Right ventricle myocardium superior (tissue), 1 donor: Measurements from ENCODE around the gene CDK19. TPM values are rescaled to one million over a fixed set of nuclear protein-coding genes. Genes with fewer than 3 reads are reported as not detected.
A peak's percentile ranks its signal among the peaks of the same experiment; 100 is the strongest.
"Not testable (repeated sequence)": the region's sequence is repeated elsewhere in the genome, so short reads cannot be mapped to it uniquely, and the experiment has no call there.

Source experiments
- ATAC-seq: fragments of 200-7000 bp; cut with Tn5 transposase; one replicate; pipeline ENCODE4 v1.9.1; 2020; ENCODE audit warnings: mild to moderate bottlenecking; ENCODE audit not compliant: poor library complexity
- DNase-seq: peaks from one replicate; pipeline ENCODE4 v3.0.0-alpha.2; 2020
- intact Hi-C: fragments of 100-400 bp; cut with DNase I; formaldehyde crosslinking; loops from one replicate; pipeline ENCODE4 v1.11.2; 2022
- total RNA-seq: library from RNA; stranded (reverse); fragmentation: NEBNext Ultra II Directional; extraction: Animal tissue kit (Norgen Biotek cat#: 25700); gene quantifications from one replicate; pipeline ENCODE4 v1.2.1, GENCODE V29; 2021
- donor health status: DM: no; HTN: yes; CAD: no; lungs with severe emphysema.

CDK19 gene
- total RNA-seq, 1 donor from 2014 or later, result 10.4 TPM

DNA sequence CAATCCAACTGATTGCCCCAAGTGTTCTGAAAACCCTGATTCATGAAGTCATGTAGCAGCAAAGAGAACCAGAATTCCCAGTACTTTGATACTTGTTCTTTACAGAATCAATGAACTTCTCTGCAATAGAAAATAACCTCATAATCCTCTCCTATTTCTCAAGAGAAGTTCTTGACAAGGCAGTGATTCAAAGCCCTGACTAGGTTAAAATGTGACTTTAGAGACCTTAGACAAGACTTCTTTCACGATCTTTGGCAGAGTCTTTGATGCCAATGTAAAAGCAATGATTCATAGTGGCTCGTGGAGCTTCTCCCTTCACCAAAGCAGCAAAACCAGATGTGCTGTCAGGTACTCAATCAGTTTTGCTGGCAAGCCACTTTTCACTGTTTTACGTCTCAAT, 95.2 kb downstream of the CDK19 start:
- ATAC-seq (no peak), DNase-seq (no peak)
- intact Hi-C loops, result no loop called here

DNA sequence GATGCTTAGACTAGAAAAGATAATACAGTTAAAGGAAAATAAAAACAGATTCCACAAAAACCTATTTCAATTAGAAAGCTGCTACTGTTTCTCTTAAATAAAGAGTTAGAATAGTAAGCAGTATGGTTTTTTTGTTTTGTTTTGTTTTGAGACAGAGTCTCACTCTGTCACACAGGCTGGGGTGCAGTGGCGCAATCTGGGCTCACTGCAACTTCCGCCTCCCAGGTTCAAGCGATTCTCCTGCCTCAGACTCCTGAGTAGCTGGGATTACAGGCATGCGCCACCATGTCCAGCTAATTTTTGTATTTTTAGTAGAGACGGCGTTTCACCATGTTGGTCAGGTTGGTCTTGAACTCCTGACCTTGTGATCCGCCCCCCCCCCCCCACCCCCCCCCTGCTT, 95.7 kb downstream of the CDK19 start:
- peak; percentile 50 for DNase-seq
- intact Hi-C loops, ATAC-seq: not testable (repeated sequence)

DNA sequence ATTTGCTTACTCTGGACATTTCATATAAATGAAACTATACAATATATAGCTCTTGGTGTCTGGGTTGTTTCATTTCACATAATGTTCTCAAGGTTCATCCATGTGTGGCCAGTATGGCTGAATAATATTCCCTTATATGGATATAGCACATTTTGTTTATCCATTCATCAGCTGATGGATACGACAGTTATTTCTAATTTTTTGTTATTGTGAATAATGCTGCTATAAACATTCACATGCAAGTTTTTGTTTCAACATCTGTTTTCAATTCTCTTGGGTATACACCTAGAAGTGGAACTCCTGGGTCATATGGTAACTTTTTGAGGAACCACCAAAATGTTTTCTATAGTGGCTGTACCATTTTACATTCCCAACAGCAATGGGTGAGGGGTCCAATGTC, 101.1 kb downstream of the CDK19 start:
- ATAC-seq, result no peak
- intact Hi-C loops, result no loop called here
- no peak for DNase-seq

DNA sequence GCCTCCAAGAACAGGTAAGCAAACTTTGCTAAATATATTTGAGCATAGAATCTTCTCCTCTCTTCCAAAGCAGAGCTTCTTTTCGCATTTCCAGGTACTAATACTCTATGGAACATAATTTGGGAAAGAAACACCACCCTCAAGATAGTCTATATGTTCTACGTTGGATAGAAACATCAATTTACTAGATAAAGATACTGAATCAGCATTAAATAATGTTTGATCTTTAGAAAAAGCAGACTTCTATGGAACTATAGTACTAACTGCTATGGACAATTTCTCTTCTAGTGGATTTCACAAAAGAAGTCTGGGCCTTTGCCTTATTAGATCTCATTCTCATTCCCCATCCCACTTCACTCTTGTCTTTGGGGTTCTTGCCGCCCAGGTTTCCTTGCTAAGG, 103.0 kb downstream of the CDK19 start:
- ATAC-seq (no peak), DNase-seq (no peak)
- intact Hi-C loops, result no loop called here

DNA sequence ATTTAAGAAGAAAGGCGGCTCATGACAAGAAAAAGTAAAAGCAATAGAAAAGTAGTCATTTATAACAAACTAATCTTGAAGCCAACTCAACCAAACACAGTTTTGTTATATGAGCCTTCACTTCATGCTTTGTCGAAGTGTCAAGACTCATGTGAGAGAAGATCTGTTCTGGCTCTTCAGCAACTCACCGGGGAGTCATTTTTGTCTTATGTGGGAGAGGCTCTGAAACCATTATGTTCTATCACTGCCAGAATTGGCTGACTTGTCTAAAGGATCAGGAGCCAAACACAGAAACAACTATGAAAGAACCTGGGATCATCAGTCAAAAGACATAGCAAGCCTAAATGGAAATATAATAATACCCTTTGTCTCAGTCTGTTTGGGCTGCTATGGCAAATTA, 105.2 kb downstream of the CDK19 start:
- DNase-seq (no peak), ATAC-seq (no peak)
- intact Hi-C loops, result no loop called here

DNA sequence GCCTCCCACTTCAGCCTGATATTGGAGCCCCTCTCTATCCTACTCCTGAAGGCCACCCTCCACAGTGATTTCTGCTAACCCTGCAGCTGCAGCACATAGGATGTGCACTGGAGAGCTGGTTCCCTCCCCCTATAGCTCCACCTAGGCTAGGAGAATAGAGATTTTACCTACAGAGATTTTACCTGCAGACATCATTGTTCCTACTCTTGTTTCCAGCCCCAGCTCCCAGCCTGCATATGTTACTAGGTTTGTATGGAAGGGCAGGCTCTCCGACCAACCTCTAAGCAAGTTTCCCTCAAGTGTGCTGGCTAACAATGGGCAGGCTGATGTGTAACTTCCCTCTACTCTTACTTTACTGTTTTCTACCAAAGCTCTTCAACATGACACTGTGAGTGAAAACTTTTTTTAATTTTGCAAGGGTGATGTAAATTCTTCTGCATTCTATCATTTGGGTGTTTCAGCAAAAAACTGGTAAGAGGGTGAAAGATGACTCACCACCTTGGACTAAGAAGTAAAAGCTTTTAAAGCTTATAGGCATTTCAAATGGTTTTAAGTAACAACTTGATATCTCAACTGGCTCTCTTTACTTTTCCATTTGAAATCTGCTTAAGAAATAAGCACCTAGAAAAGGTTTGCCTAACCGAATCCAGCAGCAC, 106.8 kb downstream of the CDK19 start:
- ATAC-seq, result no peak
- DNase-seq, result no peak
- intact Hi-C loops, result no loop called here

DNA sequence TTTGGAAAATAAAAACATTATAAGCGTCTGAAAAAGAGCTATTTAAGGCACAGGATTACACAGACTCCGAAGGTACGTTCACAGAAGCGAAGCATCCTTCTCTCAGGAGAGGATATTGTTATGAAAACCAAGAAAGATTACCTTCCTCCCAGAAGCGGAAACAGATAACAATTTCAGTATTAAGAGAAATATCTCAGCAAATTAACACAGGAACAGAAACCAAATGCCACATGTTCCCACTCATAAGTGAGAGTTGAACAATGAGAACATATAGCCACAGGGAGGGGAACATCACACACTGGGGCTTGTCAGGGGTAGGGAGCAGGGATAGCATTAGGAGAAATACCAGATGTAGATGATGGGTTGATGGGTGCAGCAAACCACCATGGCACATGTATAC, 109.7 kb downstream of the CDK19 start:
- intact Hi-C loops, result no loop called here
- no peak for ATAC-seq
- DNase-seq, result no peak

DNA sequence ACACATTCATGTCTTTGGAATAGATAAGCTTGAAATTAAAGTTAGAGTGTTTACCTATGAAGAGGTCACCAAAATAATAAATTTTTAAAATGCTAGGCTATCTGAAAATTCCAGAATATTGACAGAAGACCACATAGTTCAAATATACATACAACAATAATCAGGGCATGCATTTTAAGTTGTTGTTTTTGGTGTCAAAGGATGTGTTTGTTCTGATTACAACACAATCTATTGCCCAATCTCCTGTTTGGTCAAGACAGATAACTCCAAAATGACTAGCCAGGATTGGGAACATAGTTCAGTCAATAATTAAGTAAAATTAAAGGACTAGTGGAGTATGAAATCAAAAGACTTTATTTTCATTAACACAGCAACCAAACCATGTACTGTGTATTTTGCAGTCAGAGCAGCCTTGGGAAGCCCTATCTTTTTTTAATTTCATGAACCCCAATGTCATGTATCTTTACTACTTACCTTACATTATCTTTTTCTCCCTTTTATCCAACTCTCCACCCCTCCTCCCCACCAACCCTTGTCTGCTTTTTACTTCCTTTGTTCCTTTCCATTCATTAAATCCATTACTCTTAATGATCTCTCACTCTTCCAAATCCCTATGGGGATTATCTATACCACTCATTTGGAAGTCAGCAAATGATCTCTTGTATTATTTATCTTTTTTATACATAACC, 111.2 kb downstream of the CDK19 start:
- no peak for ATAC-seq
- intact Hi-C loops, result no loop called here
- no peak for DNase-seq

DNA sequence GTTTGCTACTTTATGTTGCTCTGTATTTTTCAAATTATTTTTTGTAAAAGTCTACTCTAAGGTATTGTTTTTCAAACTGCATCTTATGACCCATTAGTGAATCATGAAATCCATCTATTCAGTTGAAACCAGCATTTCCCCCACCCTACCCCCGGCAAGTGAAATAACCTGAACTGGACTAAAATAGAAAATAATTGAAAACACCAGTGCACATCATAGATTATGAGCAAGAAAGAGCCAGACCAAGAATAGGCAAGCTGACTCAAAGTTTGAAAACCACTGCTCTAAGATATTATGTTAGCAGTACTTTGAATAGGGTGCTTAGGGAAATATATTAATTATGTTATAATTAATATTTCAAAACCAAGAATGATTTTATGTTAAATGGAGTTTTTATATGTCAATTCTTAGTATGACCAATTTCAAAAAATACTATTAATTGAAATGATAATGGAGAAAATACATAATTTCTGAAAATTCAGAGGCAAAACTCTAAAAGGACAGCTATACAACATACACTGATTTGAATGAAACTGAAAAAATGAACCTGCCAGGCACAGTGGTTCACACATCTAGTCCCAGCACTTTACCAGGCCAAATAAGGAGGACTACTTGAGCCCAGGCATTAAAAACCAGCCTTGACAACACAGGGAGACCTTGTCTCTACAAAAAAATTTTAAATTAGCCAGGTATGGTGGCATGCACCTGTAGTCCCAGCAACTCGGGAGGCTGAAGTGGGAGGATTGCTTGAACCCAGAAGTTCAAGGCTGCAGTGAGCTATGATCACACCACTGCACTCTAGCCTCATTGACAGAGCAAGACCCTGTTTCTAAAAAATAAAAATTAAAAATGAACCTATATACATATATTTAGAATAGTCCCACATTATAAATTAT, 112.0 kb downstream of the CDK19 start:
- no peak for ATAC-seq

DNA sequence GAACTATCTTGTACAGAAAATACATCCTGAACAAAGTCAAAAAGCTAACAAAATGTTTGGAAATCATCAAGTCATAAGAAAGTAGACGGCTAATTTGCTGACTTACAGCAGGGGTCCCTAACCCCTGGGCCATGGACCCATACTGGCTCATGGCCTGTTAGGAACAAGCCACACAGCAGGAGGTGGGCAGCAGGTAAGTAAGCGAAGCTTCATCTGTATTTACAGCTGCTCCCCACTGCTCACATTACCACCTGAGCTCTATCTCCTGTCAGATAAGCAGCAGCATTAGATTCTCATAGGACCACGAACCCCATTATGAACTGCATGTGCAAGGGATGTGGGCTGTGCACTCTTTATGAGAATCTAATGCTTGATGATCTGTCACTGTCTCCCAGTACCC, 115.5 kb downstream of the CDK19 start:
- ATAC-seq, result no peak
- intact Hi-C loops, result no loop called here
- DNase-seq, result no peak

More for the DNA sequence above, 112.0 kb downstream of the CDK19 start:
- no peak for DNase-seq
- intact Hi-C loops, result no loop called here

DNA sequence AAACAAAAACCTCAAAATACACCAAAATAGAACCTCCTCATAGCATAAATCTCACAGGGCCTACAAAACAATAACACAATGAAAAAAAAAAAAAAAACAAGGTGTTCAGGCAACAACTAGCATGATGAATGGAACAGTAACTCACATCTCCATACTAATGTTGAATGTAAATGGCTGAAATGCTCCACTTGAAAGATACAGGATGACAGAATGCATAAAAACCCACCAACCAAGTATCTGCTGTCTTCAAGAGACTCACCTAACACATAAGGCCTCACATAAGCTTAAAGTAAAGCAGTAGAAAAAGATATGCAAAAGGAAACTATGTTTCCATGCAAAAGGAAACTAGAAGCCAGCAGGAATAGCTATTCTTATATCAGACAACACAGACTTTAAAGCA, 121.3 kb downstream of the CDK19 start:
- ATAC-seq (no peak), DNase-seq (no peak)
- intact Hi-C loops, result no loop called here

DNA sequence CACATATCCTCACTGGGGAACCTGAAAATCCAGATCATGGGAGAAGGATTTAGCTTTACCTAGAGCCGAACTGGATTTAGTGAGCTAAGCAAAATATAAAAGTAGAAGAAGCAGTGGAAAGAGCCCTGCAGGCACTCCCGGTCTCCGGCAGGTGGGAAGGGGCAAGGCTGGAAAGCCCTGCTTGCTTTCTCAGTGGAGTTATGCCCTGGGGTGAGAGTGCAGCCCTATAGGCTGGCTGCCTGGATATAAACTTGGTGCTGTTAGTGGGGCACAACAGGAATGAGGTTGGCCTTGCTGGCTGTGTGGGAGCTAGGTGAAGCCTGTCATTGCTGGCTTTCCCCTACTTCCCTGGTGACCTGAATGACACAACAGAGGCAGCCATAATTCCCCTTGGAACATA, 122.0 kb downstream of the CDK19 start:
- intact Hi-C loops, result no loop called here
- ATAC-seq, result no peak

DNA sequence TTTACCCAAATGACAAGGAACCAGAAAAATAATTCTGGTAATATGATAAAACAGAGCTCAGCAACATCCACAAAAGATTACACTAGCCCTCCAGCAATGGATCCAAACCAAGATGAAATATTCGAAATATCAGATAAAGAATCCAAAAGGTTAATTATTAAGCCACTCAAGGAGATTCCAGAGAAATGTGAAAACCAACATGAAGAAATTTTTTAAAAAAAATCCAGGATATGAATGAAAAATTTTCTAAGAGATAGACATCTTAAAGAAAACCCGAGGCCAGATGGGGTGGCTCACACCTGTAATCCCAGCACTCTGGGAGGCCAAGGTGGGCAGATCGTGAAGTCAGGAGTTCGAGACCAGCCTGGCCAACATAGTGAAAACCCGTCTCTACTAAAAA, 124.4 kb downstream of the CDK19 start:
- DNase-seq (no peak), ATAC-seq (no peak)
- intact Hi-C loops, result no loop called here

More for the DNA sequence above, 122.0 kb downstream of the CDK19 start:
- DNase-seq, result no peak

DNA sequence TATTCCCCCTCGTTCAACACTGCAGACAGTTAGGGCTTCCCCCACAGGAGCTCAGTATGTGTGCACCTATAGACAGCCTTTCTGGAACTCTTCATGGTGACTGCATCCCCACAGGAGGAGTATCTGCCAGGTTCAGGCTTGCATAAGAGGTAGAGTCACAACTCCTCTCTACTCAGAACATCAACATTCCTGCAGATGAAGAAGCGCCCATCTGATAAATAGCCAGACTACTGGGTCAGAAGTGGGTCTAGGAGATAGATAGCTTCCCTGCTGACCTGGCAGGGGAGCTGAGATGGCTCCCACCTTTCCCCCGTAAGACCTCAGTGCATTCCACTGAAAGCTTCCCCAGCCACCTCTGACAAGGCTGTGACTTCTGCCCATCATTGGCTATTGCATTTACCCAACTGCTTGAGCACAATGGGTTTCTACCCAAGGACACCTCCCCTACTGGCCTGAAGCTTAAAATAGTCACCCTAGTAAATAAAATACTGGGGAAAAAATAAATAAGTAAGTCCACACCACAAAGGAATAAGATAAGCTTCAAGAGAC, 125.1 kb downstream of the CDK19 start:
- ATAC-seq (no peak), DNase-seq (no peak)
- intact Hi-C loops, result no loop called here

DNA sequence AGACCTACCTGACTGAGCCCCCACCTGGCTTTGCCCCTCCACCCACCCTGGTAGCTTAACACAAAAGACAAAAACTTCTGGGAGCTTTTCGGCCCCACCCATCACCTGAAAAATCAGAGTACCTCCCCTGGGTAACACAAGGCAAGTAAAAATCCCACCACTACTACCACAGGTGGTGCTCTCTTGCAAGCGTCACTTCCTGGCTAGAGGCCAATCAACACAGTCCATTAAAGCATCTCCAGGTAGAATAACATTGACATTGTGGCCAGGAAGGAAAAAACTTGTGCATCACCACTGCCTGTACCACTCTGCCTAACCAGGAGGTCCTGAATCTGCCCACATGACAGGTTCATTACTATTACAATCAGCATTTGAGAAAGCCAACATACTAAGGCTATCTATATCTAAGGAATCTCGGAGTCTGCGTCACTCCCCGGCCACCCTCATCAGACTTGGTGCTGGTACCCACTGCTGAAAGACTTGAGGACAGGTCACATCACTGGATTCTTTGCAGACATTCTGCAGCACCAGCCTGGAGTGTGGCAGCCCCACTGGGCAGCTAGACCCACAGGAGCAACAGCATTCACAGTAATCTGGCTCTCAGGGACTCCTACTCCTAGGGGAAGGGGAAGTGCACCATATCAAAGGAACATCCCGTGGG, 125.9 kb downstream of the CDK19 start:
- intact Hi-C loops, result loop anchor here (10.0 kb wide), 1 partner anchor 185 kb away; the partner anchor contains the start of gene AMD1
- DNase-seq (no peak), ATAC-seq (no peak)

DNA sequence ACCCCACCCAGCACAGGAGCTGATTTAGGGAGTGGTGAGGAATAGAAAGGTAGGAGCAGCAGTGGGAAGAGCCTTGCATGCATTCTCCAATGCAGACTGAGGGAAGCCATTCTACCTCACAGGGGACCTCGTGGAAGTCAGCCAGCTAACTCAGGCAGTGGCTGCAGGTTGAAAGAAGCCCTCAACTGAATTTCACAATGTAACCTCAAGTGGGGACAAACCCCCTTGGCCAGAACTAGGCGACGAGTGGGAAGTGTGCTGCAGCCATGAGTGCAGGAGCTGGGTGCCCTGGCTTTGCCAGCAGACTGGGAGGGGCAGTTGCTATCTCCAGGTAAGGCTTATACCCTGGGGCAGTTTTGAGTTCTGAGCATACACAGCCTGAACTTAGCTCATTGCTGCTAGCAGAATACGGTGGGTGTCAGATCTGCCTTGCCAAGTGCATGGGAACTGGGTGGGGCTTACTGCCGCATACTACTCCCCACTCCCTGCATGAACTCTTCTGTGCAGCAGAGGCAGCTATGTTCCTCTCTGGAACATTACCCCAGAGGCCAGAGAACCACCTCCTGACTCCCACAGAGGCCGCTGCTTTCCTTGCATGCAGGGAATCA, 126.5 kb downstream of the CDK19 start:
- ATAC-seq (no peak), DNase-seq (no peak)
- intact Hi-C loops, result loop anchor here (10.0 kb wide), 1 partner anchor 186 kb away; the partner anchor contains the start of gene AMD1

DNA sequence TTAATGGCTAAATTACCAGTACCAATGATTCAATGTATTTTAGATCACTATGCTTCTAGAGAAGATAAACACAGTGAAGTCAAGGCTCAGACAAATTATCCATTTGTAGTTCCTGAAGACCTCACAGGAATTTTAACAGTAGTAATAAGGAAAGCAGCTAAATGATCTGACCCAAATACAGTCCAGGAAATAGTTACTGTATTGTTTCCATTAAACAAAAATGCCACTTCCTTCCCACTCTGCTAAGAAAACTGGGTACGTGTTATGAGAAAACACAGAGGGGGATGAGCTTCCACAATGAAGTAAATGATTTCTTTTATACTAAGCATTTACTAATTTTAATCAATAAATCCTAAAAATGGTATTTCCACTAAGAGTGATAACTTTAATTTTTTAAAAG, 127.9 kb downstream of the CDK19 start:
- intact Hi-C loops, result loop anchor here (10.0 kb wide), 1 partner anchor 187 kb away; the partner anchor contains the start of gene AMD1
- DNase-seq (no peak), ATAC-seq (no peak)

DNA sequence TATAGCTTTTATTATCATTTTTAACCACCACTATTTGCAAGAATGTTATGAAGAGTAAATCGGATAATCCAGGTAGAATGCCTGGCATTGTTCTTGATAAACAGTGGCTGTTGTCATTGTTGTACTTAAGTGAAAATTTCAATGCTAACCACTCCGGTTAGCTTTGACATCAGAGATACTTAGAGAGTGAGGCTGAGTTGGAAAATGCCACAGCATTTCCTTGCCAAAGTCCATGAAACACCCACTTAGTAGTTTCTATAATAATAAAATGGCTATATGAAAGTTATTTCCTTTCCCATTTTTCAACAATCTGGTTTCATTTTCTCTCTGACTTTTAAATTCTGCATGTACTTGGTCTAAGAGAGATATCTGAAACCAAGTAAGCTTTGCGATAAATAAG, 132.0 kb downstream of the CDK19 start:
- ATAC-seq, result no peak
- intact Hi-C loops, result loop anchor here (5.0 to 10.0 kb wide), 2 partner anchors 192 to 264 kb away; partner anchors contain the start of gene AMD1
- DNase-seq, result no peak
